Measurements from ENCODE around the gene ERC1.
"Not testable (repeated sequence)": the region's sequence is repeated elsewhere in the genome, so short reads cannot be mapped to it uniquely, and the experiment has no call there.

ERC1 gene

GRCh38 chr12:1034751-1035457 lies 43.9 kb downstream of the ERC1 start:
- no peak for DNase-seq

- no peak for DNase-seq
These were observed 50.5 kb downstream of the ERC1 start for GRCh38 chr12:1041478-1041877.

- no peak for DNase-seq
These were observed 53.2 kb downstream of the ERC1 start for GRCh38 chr12:1044199-1044598.

GRCh38 chr12:1044696-1045095 lies 53.7 kb downstream of the ERC1 start:
- no peak for DNase-seq

GRCh38 chr12:1046727-1047126 lies 55.7 kb downstream of the ERC1 start:
- DNase-seq = no peak

- no peak for DNase-seq
These were observed 57.1 kb downstream of the ERC1 start for GRCh38 chr12:1047898-1048660.

- DNase-seq = no peak
These were observed 59.2 kb downstream of the ERC1 start for GRCh38 chr12:1050059-1050707.

- DNase-seq = not testable (repeated sequence)
These were observed 60.6 kb downstream of the ERC1 start for GRCh38 chr12:1051672-1052071.

- no peak for DNase-seq
These were observed 62.7 kb downstream of the ERC1 start for GRCh38 chr12:1053690-1054089.

- no peak for DNase-seq
These were observed 63.3 kb downstream of the ERC1 start for GRCh38 chr12:1054117-1054870.

GRCh38 chr12:1056390-1056789 lies 65.4 kb downstream of the ERC1 start:
- DNase-seq = no peak

GRCh38 chr12:1058423-1058822 lies 67.4 kb downstream of the ERC1 start:
- DNase-seq = no peak

GRCh38 chr12:1059162-1059561 lies 68.1 kb downstream of the ERC1 start:
- no peak for DNase-seq

- DNase-seq = no peak
These were observed 72.8 kb downstream of the ERC1 start for GRCh38 chr12:1063852-1064251.

GRCh38 chr12:1064317-1064716 lies 73.3 kb downstream of the ERC1 start:
- DNase-seq = no peak

GRCh38 chr12:1065629-1066028 lies 74.6 kb downstream of the ERC1 start:
- no peak for DNase-seq

- DNase-seq = no peak
These were observed 78.8 kb downstream of the ERC1 start for GRCh38 chr12:1069846-1070245.

GRCh38 chr12:1071182-1071581 lies 80.2 kb downstream of the ERC1 start:
- DNase-seq = no peak

GRCh38 chr12:1073652-1074051 lies 82.6 kb downstream of the ERC1 start:
- no peak for DNase-seq

GRCh38 chr12:1077036-1077803 lies 86.2 kb downstream of the ERC1 start:
- no peak for DNase-seq

GRCh38 chr12:1078002-1078401 lies 87.0 kb downstream of the ERC1 start:
- DNase-seq = no peak

GRCh38 chr12:1080520-1081223 lies 89.6 kb downstream of the ERC1 start:
- no peak for DNase-seq

Data from NCI-H2029 treated with DMSO at 0.1 percent for 48 hours (cell line).